NCI-H69 (cell line): Measurements from ENCODE around the gene KRTAP10-5.

Experiments used
- DNase-seq: peaks from one replicate; lab custom pipeline; 2025; lab: John Stamatoyannopoulos, UW

The KRTAP10-5 gene

DNA sequence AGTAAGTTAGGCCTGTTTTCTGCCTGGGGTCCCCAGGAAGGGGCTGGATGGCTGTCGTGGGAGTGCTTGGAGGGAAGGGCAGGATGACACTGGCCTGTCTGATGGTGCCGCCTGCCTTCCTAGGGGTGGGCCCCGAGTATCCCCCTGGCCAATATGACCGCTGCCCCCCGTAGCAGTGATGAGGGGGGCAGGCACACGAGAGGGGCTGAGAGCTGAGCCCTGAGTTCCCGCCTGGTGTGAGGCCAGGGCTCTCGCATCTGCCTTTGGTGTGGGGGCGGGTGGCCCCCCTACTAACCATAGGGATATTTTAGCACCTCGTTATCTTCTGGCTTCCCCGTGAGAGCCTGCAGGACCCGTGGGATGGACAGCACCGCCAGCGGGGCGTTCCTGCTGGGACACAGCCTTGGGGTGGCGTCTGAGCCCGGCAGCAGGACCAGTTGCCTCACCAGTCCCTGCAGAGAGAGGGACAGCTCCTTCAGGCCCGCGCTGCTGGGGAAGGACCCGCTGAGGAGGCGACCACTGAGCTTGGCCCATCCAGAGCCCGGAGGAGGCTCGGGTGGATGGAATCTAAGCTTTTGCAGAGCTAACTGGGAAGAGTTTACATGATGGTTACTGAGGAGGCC is 50.8 kb downstream of the KRTAP10-5 start:
- no peak for DNase-seq
